C4-2B (cell line): Measurements from ENCODE around the gene ARID5B.

ENCODE experiments used
- CTCF ChIP-seq: fragments of 450-650 bp; conservative IDR thresholded peaks from 2 replicates; pipeline ENCODE4 v1.5.1; 2017; ENCODE audit warnings: mild to moderate bottlenecking
- ZFX ChIP-seq: fragments of 450-650 bp; IDR thresholded peaks from 2 replicates; pipeline ENCODE4 v1.6.1; 2017

GRCh38 chr10:62112300-62112699 is 210.8 kb downstream of the ARID5B start:
- no peak for TF ChIP-seq CTCF
- no peak for TF ChIP-seq ZFX
